Endothelial cell of umbilical vein (primary cell): ENCODE results near the gene CHI3L1. TPM values are rescaled to one million over a fixed set of nuclear protein-coding genes. Genes with fewer than 3 reads are reported as not detected.

Source experiments
- BruUV-seq: library from RNA; stranded (reverse); fragments of 400-500 nt; replicated peaks from 2 replicates; lab custom pipeline; 2021; lab: Mats Ljungman, UMichigan
- CTCF ChIA-PET: fragments of 300-600, 350-600 bp; sonication (Branson Sonifier 250); formaldehyde crosslinking; loops from one replicate; lab custom pipeline; 2021; ENCODE audit warnings: antibody characterized with exemption, inconsistent platforms; lab: Charles Lee
- POLR2A ChIA-PET: fragments of 300-600, 350-600 bp; sonication (Branson Sonifier 250); formaldehyde crosslinking; loops from one replicate; lab custom pipeline; 2021; ENCODE audit warnings: antibody characterized with exemption, inconsistent platforms; lab: Charles Lee
- DNase-seq: peaks from one replicate; pipeline ENCODE4 v3.0.0-alpha.2; 2011; ENCODE audit warnings: low read depth, low spot score
- FAIRE-seq: peaks from 2 replicates; lab custom pipeline; 2011; peaks lifted over from hg19 to GRCh38; lab: Jason Lieb, UNC
- H2AFZ ChIP-seq: 2 replicates; pipeline ENCODE4 v1.6.0; 2012; ENCODE audit warnings: low read depth, low read length, control low read depth, inconsistent platforms
- H3K27ac ChIP-seq: 2 replicates; pipeline ENCODE4 v1.5.1; 2011; ENCODE audit warnings: low read depth, mild to moderate bottlenecking, control low read depth, low read length, moderate library complexity; ENCODE audit not compliant: insufficient read depth
- H3K27me3 ChIP-seq, 2 experiments: 2 replicates each; pipeline versions ENCODE4 v1.6.0 to v1.6.1; 2011; ENCODE audit warnings: low read length in 2 of 2, mixed read lengths in 1 of 2; ENCODE audit not compliant: control insufficient read depth in 2 of 2, insufficient read depth in 2 of 2
- H3K36me3 ChIP-seq, 2 experiments: 2 replicates in 1 of 2; 3 replicates in 1 of 2; pipeline ENCODE4 v1.5.1; 2011; ENCODE audit warnings: low read length in 2 of 2, mild to moderate bottlenecking in 1 of 2, moderate library complexity in 1 of 2; ENCODE audit not compliant: control insufficient read depth in 2 of 2, insufficient read depth in 2 of 2; ENCODE audit errors: extremely low read depth in 1 of 2
- H3K4me1 ChIP-seq: 3 replicates; pipeline ENCODE4 v1.5.1; 2011; ENCODE audit warnings: mild to moderate bottlenecking, low read length; ENCODE audit not compliant: control insufficient read depth, insufficient read depth; ENCODE audit errors: extremely low read depth
- H3K4me2 ChIP-seq: 2 replicates; pipeline ENCODE4 v1.6.1; 2011; ENCODE audit warnings: low read length, control low read depth, mixed read lengths; ENCODE audit not compliant: insufficient read depth
- H3K4me3 ChIP-seq, 3 experiments: fragments of 200-600 bp in 1 of 3; sonication (generic), shearing (Covaris generic) in 1 of 3; replicated peaks in 1 of 3; 2 replicates each; pipeline ENCODE4 v1.5.1; 2011 to 2016; ENCODE audit warnings: control low read depth in 3 of 3, low read length in 3 of 3, mild to moderate bottlenecking in 2 of 3, inconsistent platforms in 1 of 3, low read depth in 1 of 3, moderate library complexity in 1 of 3; ENCODE audit not compliant: insufficient read depth in 1 of 3
- H3K79me2 ChIP-seq: 2 replicates; pipeline ENCODE4 v1.6.0; 2012; ENCODE audit warnings: low read length, inconsistent platforms; ENCODE audit not compliant: control insufficient read depth, insufficient read depth
- H3K9ac ChIP-seq: replicated peaks from 2 replicates; pipeline ENCODE3; 2011; ENCODE audit warnings: low read length, control low read depth; ENCODE audit not compliant: insufficient read depth; ENCODE audit errors: extremely low read depth
- H3K9me1 ChIP-seq: replicated peaks from 3 replicates; pipeline ENCODE4 v1.6.0; 2011; ENCODE audit warnings: mild to moderate bottlenecking, low read length; ENCODE audit not compliant: control insufficient read depth, insufficient read depth; ENCODE audit errors: extremely low read depth
- H3K9me3 ChIP-seq: replicated peaks from 2 replicates; pipeline ENCODE4 v1.5.1; 2012; ENCODE audit warnings: low read length, inconsistent platforms; ENCODE audit not compliant: control insufficient read depth, insufficient read depth
- H4K20me1 ChIP-seq: replicated peaks from 2 replicates; pipeline ENCODE3; 2011; ENCODE audit warnings: mild to moderate bottlenecking, low read length; ENCODE audit not compliant: control insufficient read depth, insufficient read depth; ENCODE audit errors: extremely low read depth
- CTCF ChIP-seq, 2 donors: IDR thresholded peaks; 1 replicate in 1 of 2; 2 replicates in 1 of 2; pipeline ENCODE4 v1.5.1; 2011; ENCODE audit warnings: low read length in 2 of 2, mild to moderate bottlenecking in 2 of 2, moderate library complexity in 2 of 2, control low read depth in 1 of 2, inconsistent platforms in 1 of 2, low read depth in 1 of 2; ENCODE audit not compliant: insufficient read depth in 1 of 2; ENCODE audit errors: extremely low read depth in 1 of 2
- FOS ChIP-seq: IDR thresholded peaks from 2 replicates; pipeline ENCODE4 v1.6.1; 2011; ENCODE audit warnings: mild to moderate bottlenecking, low read length, moderate library complexity, borderline replicate concordance; ENCODE audit not compliant: insufficient read depth
- JUN ChIP-seq: IDR thresholded peaks from 2 replicates; pipeline ENCODE4 v1.6.1; 2011; ENCODE audit warnings: borderline replicate concordance, low read depth; ENCODE audit not compliant: insufficient read length, insufficient read depth
- MAX ChIP-seq: IDR thresholded peaks from 2 replicates; pipeline ENCODE4 v1.6.1; 2011; ENCODE audit not compliant: insufficient read depth, insufficient read length
- POLR2A ChIP-seq: IDR thresholded peaks from 2 replicates; pipeline ENCODE4 v1.6.1; 2012; ENCODE audit warnings: low read depth, mild to moderate bottlenecking, control low read depth, low read length
- dilution Hi-C: fragments of 300-500 bp; cut with MboI; formaldehyde crosslinking; loops from one replicate; pipeline ENCODE4 v1.15.0; 2019; ENCODE audit warnings: low sequenced_read_pairs; ENCODE audit not compliant: extremely low pct_ligation_motif_present
- intact Hi-C: fragments of 100-400 bp; cut with micrococcal nuclease; formaldehyde crosslinking; loops from one replicate; pipeline ENCODE4 v1.10.0; 2022
- polyA plus RNA-seq, 4 experiments: library from polyadenylated mRNA; depleted of rRNA in 3 of 4; stranded (reverse) in 3 of 4; unstranded in 1 of 4; fragments of >200 nt; gene quantifications; 2 replicates each; pipeline versions ENCODE4 v1.2.1 to v1.2.3, GENCODE V29; 2011 to 2012; ENCODE audit warnings: missing spikeins in 1 of 4
- total RNA-seq: library from RNA; stranded (reverse); gene quantifications from 2 replicates; pipeline ENCODE4 v1.2.3, GENCODE V29; 2021

CHI3L1 gene
- total and polyA plus RNA-seq, 2 donors (not counting 3 experiments of a cell fraction or from before 2014, with no cell fraction given) = not detected

DNA sequence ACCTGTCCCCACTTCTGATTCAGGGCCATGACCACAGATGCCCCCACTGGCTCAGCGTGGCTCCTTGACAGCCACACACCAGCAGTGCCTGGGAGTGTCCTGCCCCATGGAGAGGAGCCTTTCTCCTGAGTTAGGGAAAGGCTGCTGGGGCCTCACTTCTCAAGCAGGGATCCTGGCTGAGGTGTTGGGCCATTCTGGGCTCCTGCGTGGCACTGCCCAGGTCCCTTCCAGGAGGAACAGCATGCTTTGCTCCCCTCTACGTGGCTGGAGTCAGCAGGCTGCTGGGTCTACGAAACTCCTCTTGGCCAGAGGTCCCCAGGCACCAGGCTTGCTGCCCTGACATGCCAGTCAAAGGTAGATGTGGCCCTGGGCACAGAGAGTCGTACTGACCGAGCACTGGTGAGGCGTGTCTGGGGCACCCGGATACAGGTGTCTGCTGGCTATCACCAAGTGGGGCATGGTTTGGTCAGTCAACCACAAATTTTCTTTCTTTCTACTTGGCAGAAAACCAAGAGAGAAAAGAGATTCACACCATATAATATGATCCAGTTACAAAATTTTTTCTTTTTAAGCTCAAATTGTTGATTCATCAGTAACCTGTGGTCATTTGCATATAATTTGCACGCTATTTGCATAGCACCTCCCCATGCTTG, 54.8 kb downstream of the CHI3L1 start:
- POLR2A ChIA-PET = no interaction called here
- no peak for TF ChIP-seq JUN
- no peak for TF ChIP-seq CTCF (IDR thresholded peaks at IDR 0.05; ENCODE audit: extremely low read depth in 1 of 2, insufficient read depth in 1 of 2, low read depth in 1 of 2, low read length in 2 of 2)
- no peak for TF ChIP-seq FOS
- no peak for TF ChIP-seq MAX
- no peak for TF ChIP-seq POLR2A
- intact Hi-C loops = no loop called here
- peaks cover 4% of the 10 kb centered on the region for H3K4me1 ChIP-seq
- H3K36me3 ChIP-seq = no peaks in the 10 kb centered on the region
- H3K27ac ChIP-seq = no peak overlapping the region
- no peaks in the 10 kb centered on the region for H3K79me2 ChIP-seq
- BruUV-seq = no TSS peak
- H3K4me2 ChIP-seq = no peak overlapping the region
- dilution Hi-C loops = no loop called here
- H3K4me3 ChIP-seq = no peak overlapping the region
- no peaks in the 10 kb centered on the region for H3K9me1 ChIP-seq
- H4K20me1 ChIP-seq = no peaks in the 10 kb centered on the region
- no peak overlapping the region for H2AFZ ChIP-seq
- CTCF ChIA-PET = interaction anchor here (1.0 to 3.3 kb wide), 4 partner anchors 9 to 137 kb away, joined by 3 to 19 read pairs (median 8); no protein-coding TSS in a partner anchor
- no peaks in the 10 kb centered on the region for H3K9me3 ChIP-seq
- H3K9ac ChIP-seq = no peak overlapping the region
- peaks cover 14 to 31% of the 10 kb centered on the region in 2 experiments for H3K27me3 ChIP-seq
- FAIRE-seq (no peak), DNase-seq (no peak)
